CD4-positive, alpha-beta T cell treated with Interleukin-10 for 1 hour (primary cell): Measurements from ENCODE around the gene AK3.

Experiments
- DNase-seq: peaks from one replicate; pipeline ENCODE4 v3.0.0-alpha.2; 2020

Gene AK3

GRCh38 chr9:4701526-4701925 is 39.5 kb downstream of the AK3 start:
- no peak for DNase-seq

- DNase-seq: no peak
Observed at GRCh38 chr9:4700932-4701331, 40.1 kb downstream of the AK3 start.

DNA sequence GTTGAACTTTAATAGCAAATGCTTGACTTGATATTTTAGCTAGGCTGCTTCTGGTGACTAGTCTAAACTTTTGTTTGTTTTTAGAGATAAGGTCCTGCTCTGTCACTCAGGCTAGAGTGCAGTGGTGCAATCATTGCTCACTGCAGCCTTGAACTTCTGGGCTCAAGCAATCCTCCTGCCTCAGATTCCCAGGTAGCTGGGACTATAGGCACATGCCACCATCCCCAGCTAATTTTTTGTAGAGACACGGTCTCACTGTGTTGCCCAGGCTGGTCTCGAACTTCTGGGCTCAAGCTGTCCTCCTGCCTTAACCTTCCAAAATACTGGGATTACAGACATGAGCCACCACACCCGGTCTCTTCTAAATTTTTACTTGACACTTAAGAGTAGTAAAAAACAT is 40.9 kb downstream of the AK3 start:
- DNase-seq: no peak

DNA sequence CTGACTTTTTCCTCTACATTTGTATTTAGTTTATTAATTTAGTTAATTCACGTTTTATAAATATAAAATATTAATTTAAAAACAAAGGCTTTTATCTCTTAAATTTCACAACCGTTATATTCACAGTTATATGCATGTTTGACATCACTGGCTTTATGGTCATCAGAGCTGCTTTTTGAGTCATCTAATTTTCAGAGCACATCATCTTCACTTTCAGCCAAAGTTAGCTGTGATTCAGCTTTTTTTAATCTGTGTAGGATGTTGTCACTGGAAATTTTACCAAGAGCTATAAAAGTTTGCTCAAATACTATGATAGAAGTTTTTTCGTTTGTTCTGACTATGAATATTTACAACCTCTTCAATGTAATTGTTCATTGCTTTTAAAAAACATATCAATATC is 49.2 kb downstream of the AK3 start:
- DNase-seq: no peak

GRCh38 chr9:4690144-4690543 is 50.9 kb downstream of the AK3 start:
- no peak for DNase-seq

DNA sequence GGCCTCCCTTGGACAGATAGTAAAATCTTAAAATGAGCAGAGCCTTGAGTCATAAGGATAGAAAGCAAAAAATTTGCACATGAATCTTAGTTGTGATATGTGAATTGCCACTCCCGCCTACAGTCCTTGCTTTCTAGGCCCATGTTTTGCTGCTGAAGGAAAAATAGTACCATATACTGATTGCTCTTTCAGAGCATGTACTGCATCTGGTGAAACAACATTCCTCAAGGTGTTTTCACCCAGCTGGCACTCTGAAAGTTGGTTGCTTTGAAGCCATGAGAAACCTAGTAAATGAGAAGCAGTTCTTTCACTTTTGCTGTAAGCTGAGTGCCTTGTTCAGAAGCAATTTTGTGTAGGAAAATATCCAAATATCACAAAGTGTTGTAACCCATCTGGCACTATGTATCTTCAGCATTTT is 51.3 kb downstream of the AK3 start:
- no peak for DNase-seq

DNA sequence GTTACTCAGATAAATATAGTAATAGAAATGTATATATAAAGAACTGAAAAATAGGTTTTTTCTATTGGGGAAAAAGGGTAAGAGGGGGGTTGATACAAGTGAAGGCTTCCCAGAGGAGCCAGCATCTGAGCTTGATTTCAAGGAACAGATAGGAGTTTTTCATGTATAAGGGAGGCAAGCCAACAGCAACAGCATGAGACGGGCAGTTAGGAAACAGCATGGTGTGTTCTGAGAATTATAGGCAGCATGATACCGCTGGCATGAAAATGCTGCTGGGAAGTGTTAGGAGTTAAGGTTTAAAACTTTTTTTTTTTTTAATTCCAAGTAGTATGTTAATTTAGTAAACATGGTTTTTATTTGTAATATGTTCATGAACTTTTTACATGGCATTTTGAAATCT is 52.0 kb downstream of the AK3 start:
- no peak for DNase-seq

DNA sequence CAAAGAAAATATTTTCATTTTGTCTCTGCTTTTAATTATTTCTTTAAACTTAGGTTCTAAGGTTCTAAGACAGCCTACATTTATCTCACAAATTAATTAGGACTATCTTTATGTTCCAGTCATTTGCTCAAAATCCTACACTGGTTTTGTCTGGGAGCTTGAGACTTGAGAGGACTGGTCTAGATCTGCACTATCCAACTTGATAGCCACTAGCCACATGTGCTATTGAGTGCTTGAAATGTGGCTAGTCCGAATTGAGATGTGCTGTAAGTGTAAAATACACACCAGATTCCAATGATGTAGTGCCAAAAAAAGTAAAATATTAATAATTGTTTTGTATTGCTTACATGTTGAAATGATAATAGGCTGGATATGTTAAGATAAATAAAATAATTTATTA is 54.4 kb downstream of the AK3 start:
- no peak for DNase-seq

- no peak for DNase-seq
Observed at GRCh38 chr9:4686112-4686511, 54.9 kb downstream of the AK3 start.

DNA sequence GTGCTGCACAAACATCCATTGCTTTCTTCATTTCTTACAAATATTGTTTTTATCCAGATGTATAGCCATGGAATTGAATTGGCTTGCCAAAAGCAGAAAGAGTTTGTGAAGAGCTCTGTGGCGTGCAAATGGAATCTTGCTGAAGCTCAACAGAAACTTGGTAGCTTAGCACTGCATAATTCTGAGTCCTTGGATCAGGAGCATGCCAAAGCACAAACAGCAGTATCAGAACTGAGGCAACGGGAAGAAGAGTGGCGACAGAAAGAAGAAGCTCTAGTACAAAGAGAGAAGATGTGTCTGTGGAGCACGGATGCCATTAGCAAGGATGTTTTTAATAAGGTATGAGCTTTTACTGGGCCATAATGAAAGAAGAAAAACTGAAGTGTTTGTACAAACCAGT is 56.2 kb downstream of the AK3 start:
- DNase-seq: no peak

- DNase-seq: no peak
Observed at GRCh38 chr9:4680750-4681149, 60.3 kb downstream of the AK3 start.

GRCh38 chr9:4680173-4680525 is 60.9 kb downstream of the AK3 start:
- DNase-seq: peak; percentile 15

DNA sequence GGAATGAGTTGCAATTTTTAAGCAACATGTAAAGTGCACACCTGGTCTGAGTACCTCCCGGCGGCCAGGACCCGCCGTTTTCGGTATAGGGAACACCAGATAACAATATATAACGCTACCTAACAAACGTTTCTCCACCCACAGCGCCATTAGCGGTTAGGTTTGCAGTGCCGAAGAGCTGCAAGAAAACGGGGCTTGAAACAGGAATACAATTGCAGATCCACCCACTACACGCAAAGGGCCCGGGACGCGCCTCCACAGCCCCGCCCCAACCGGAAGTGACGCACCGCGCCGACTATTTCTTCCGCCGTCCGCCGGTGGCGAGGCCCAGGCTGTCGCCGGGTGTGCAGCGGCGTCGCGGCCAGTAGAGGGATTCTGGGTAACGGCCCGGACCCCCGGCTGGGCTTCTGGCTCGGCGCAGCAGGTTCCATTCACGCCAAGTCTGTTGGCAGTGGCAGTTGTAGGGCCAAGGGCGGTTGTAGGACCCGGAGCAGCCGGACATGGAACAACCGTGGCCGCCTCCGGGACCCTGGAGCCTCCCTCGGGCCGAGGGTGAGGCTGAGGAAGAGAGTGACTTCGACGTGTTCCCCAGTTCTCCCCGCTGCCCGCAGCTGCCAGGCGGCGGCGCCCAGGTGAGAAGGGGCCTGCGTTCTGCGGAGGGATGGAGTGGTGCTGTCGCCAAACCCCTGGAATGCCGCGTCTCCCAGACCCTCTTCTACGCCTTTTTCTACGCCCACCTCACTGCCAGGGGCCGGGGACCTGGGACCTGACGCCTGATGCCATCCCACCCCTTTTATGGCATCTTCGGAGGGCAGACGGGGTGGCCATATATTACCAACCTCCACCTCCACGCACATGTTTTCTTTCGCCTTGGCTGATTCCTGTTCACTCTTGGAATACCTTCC is 61.5 kb downstream of the AK3 start, which contains the start of gene CDC37L1:
CDC37L1 (plus strand) TSS at position 302 of the 905 bp plus-strand sequence; CDS start at position 501, 199 bp downstream.
- peak; percentile 98 for DNase-seq

DNA sequence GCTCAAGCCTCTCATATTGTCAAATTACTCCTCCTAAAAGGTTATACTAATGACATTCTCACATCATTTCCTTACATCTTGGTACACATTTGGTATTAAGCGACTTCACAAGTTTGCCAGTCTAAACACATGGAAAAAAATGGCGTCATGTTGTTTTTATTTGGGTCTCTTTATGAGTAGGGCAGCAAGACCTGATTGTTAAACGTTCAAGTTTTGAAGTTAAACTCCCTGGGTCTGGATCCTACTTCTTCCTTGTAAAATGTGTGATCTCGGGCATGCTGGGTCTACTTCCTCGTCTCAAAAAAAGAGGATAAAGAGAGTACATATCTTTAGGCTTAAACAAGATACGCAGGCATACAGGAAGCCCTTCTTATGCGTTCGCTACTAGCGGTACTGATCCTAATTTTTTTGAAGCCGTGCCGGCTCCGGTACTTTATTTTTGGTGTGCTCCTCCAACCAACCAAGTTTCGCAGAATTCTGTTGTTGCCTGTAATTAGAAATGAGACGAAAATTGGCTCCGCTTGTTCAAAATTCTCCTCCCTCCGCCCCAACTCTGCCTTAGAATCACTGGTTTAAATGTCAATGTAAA is 62.2 kb downstream of the AK3 start:
- DNase-seq: no peak

DNA sequence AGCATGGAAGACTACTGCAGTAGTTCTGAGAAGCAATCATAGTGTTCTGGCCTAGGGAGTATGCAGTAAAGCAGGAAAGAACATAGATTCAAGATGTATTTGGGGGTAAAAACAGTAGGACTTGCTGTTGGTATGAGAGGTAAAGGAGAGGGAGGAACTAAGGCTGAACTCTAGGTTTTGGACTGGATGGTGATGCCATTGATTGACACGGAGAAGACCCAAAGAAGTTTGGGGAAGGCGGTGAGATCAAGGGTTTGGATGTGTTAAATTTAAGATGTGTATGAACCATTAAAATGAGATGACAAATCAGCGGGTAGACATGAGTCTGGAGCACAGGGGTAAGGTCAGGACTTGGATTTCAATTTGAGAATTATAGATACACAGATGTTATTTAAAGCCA is 63.6 kb downstream of the AK3 start:
- DNase-seq: no peak

DNA sequence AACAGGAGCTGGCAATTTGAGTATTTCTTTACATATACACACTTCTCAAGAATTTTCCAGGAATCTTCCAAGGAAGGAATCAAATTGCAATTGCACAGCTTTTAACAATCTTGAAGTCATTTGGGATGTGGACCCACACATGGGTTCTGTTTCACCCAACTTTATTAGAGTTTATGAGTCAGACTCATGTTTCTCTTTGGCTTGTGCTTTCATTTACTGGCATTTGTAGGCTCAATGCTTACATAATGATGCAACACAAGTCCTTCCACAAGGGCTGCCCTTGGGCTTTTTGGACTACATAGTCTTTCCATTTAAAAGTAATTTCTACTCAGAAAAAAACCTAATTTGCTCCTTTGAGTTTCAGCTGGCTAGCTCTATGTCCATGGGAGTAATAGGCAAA is 66.2 kb downstream of the AK3 start:
- DNase-seq: no peak

GRCh38 chr9:4671737-4672136 is 69.3 kb downstream of the AK3 start:
- no peak for DNase-seq

DNA sequence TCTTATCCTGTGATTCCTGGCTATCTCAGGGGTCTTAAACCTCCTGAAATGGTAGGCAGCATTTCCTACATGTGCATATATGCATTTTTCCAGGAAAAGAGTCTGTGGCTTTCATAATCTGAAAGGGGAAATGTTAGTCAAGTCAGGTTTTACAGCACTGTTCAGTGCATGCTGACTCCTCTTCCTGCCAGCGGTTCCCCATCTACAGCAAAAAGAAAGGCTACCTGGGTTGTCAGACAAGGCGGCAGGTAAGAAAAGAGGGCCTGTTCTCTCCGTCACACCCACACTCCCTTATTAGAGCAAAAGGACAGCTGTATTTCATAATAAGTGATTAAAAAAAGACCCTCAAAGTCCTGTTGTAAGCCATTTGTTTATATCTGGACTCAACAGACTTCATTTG is 70.4 kb downstream of the AK3 start:
- DNase-seq: no peak

DNA sequence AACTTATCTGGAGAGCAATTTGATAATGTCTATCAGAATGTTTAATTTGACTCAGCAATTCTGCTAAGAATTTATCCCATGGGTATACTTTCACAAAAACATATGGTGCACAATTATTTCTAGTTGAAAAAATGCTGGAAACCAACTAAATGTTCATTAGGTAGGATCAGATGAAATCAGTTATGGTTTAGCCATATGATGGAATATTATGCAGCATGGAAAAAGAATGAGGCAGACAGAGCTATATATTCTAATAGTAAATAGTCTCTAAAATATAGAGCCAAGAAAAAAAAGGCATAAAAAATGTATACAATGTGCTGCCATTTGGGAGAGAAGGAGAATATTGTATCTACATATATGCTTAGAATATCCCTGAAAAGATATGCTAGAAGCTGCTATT is 71.1 kb downstream of the AK3 start:
- DNase-seq: no peak

DNA sequence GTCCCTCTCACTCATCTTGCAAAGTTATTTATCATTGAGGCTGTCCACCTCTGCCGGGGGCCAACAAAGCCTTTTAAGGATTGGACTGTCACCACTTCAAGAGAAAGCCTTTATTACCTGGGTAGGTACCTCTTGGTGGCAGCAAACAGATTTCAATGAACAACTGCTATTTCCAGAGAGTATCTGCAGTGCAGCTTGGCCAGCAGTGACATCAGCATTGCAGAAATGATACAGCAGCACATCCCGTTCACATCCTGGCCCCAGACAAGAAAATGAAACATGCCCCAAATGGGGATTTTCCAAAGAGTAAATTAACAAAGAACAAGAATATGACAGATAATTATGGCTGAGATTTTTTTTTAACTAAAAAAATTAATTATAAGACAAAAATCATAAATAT is 72.4 kb downstream of the AK3 start:
- DNase-seq: no peak

- DNase-seq: peak; percentile 18
Observed at GRCh38 chr9:4667681-4668080, 73.3 kb downstream of the AK3 start.

DNA sequence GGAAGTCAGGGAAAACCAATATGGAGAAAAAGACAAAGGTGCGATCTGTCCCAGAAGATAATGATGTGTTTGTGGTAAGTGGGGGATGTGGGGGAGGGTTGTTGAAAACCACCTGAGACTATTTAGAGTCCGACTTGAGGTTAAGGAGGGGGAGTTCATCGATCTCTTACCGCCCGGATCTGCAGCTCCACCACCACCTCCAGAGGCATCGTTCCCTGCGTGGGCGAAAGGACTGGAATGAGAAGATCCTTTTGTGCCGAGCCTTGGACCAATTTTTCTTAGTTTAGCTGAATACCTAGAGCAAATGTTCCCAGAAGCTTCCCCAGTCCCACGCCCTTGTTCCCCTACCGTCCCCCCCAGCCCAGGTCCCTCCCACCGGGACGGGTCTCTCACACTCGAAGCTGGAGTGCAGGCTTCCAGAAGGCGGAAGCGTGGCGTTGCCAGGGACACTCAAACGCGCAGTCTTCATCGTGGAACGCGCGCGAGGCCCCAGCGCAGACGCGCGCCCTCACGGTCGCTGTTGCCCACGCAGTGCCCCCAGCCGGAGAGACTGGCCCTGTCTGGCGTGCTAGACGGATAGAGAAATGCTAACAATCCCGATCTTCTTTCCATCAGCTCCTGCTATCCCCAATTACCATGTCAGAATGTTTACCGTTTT is 74.8 kb downstream of the AK3 start, which contains the start of gene SPATA6L:
SPATA6L (minus strand) TSS at position 439 of the 658 bp plus-strand sequence; CDS start at position 209, 230 bp downstream.
- DNase-seq: peak; percentile 41

- DNase-seq: no peak
Observed at GRCh38 chr9:4665357-4665756, 75.6 kb downstream of the AK3 start.

DNA sequence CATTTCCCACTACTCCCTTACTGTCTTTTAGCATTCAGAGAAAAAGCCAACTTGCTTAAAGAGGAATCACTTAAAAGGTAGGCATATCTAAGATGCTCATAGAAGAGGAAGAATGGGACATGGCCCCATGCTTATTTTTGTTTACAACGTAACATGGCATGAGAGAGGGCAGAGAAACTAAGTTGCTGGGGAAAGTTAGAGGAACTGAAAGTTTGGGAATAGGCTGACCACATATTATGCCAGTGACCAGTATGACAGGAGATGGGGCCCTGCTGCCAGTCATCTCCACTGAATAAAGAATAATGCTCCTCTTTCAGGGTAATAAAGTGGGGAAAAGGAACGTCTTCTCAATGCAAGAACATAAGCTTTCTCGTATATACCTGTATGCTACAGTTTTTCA is 77.0 kb downstream of the AK3 start:
- DNase-seq: no peak
